ENCODE results near the gene AHCYL1.

AHCYL1 gene

GRCh38 chr1:110043016-110043415 is 58.5 kb downstream of the AHCYL1 start:
- DNase-seq = no peak

DNA sequence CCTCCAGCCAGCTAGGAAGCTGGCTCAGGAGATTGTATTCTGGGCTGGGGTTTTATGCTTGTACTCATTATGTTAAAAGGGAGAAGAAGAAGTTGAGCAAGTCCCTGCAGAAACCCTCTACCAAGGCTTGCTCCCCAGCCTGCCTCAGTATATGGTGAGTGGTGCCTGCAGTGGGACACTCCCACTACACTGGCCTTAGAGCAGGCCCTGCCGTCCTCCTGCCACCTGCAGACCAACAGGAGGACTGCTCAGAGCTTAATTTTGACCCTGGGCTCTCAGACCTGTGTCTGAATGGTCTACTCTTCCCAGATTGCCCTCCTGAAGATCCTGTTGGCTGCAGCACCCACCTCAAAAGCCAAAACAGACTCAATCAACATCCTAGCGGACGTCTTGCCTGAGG is 62.9 kb downstream of the AHCYL1 start:
- no peak for DNase-seq

DNA sequence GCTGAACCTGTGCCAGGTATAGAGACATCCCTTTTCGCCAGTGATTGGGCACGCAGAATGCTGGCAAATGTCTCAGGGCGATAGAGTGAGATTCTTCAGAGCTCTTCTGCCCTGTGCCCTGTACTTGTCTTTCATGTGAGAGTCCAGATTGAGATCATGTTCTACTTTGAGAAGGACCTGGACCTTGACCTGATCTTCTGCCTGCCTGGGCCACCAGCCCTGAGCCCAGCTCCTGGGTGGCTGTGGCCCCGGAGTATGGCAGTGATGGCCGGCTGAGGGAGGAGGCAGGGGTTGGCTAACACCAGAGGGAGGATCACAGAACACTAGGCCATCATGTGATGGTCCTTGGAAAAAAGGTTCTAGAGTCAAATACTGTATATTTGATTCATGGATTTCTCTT is 63.7 kb downstream of the AHCYL1 start:
- no peak for DNase-seq

- no peak for DNase-seq
These were observed 64.5 kb downstream of the AHCYL1 start for GRCh38 chr1:110048923-110049601.

DNA sequence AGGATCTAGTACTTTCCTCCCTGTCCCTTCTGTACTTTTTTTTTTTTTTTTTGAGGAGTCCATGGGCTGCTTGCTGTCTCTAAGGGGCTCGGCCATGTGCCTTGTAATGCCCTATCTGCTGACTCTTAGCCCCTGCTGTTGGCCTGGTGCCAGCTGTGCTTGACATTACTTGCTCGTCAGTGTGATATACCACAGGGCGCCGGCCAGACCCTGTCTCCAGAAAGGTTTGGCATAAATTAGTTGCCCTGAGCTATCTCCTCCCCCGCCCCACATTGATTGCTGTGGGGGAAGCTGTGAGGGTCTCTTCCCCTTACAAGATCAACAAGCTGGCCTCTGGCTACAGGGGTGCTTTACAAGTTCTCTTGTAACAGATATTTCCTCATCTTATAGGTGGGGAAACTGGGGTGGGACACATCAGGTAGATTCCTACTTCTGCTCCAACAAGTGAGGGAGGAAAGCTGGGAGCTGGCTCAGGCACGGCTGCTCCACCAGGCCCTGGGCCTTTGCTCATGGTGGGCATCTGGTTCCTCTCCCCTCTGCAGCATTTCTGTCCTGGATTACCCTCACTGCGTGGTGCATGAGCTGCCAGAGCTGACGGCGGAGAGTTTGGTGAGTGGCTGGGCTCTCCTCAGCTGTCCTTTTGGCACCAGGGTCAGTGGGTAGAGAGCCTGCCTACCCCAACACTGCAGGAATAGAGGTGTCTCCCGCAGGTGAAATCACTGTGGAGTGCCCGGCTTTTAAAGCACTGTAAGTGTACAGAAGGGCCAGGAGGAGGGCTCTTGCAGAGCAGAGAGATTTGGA is 65.4 kb downstream of the AHCYL1 start:
- DNase-seq = no peak

GRCh38 chr1:110050602-110051261 is 66.2 kb downstream of the AHCYL1 start:
- no peak for DNase-seq

DNA sequence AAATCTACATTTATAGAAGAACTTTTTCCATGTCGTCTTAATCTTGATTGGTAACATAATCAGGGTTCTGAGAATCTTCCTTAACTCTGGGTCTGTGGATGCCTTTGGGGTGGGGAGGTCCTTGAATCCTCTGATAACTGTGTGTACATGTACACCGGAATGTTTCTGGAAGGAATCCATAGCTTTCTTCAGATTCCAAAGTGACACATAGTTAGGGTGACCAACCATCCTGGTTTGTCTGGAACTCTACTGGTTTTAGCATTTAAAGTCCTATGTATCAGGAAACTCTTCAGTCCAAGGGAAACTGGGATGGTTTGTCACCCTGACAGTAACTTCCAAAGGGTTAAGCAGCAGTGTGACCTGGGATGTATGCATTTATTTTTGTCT is 66.7 kb downstream of the AHCYL1 start:
- no peak for DNase-seq

GRCh38 chr1:110053552-110054428 is 69.2 kb downstream of the AHCYL1 start:
- peak; percentile 41 for DNase-seq

DNA sequence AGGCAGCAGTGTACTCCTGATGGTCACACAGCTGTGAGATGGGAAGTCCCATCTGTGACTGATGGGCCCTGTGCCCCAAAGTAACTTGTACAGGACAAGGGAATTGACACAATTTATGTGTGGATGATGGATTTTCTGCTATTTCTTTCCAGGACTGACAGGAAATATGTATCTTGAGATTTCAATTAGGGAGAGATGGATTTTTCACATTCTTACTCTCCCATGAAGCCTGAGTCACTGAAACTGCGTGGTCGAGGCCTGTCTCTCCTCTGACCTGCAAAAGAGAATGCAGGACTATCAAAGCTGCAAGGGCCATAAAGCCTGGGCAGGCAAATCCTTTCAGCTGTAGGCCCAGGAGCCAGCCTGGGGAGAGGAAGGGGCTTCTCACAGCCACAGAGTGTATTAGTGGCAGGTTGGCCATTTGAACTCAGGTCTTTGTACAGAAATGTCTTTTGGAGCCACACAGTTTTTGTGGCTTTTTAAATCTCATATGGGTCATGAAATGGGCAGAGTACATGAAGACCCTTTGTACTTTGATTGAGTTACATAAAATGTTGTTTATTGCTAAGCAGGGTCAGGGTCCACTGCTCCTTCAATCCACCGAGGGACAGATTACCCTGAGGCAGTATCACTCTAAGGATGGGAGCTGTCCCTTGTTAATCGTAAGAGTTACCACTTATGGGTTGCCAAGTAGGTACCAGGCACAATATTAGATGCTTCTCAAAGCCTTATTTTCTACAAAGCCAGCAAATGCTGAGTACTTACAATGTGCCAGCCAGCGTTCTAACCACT is 71.1 kb downstream of the AHCYL1 start:
- DNase-seq = no peak

DNA sequence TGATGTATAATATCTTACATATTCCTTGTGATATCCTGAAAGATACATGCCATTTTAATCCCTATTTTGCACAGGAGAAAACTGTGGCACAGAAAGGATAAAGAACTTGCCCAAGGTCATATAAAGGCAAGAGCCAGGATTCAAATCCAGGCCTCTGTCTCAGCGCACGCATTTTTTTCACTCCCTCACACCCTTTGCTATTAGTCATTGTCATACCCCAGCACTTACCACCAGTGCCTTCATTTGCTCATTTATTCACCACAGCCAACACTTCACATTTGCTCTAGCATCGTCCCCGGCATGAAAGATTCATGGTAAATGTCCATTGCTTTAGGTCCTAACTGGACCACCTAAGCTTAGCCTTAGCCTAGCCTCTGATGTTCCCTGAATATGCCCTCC is 71.7 kb downstream of the AHCYL1 start:
- DNase-seq = no peak

GRCh38 chr1:110056776-110057175 is 72.2 kb downstream of the AHCYL1 start:
- DNase-seq = no peak

GRCh38 chr1:110057963-110058518 is 73.5 kb downstream of the AHCYL1 start:
- DNase-seq = no peak

DNA sequence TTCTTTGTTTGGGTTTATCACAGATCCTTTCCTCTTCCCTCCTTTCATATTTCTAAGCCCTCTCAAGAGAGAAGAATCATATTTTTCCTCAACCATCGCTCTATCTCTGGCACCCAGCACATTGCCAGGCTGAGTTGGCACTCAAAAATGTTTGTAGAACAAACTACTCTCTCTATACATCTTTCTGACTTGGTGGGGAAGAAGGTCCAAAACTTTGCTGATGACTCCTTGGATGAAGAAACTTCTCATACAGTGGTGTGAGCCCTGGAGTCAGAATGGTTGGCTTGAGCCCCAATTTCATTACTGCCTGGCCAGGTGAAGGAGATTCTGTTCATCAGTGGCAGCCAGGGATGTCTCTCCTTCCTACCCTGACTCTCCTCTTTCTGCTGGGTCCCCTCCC is 74.0 kb downstream of the AHCYL1 start:
- DNase-seq = no peak

DNA sequence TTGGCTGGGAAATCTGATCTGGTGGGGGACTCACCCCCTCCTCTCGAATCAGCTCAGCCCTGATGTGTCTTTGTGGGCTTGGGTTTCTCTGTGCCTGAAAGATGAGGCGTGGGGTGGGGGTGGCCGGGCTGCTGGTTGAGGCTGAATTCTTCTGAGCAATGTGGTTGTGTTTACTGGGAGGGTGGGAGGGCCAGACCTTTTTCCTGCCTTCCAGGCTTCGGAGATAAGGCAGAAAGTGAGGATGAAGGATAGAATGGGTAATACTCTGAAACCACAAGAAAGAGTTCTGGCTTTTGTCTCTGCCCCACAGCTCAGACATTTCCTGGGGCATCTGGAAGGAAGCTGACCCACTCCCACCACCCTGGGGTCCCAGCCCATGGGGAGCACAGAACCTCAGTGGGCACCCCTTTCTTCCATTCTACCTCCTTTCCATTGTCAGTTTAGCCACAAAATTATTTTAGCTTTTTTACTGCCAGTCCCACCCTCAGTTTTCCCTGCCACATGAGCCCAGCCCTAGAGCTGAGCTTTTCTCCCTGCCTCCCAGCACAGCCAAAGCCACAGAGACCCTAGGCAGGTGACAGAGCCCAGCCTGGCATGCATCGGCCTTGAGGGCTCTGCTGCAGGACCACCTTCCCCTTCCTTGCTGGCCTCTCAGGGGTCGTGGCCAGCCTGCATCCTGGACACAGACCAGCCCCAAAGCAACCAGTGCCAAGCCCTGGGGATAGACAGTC is 74.7 kb downstream of the AHCYL1 start:
- no peak for DNase-seq

GRCh38 chr1:110060034-110060661 is 75.6 kb downstream of the AHCYL1 start:
- DNase-seq = peak; percentile 65

GRCh38 chr1:110060662-110061060 is 76.1 kb downstream of the AHCYL1 start:
- no peak for DNase-seq

DNA sequence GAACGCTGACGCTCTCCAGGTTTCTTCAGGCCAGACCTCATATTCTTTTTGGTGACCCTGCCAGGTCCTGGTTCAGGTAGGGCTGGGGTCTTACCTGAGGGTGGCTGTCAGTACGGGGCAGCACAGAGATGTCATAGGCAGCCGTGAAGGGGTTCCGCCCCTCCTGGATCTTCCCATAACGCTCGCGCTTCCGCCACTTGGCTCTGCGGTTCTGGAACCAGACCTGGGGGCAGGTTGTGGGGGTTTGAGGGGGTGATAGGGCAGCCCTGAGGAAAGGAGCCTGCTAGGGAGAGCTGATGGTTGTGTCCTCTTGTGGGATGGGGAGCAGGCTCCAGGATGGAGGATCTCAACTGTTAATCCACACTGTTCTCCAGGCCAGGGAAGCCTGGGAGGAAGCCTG is 76.8 kb downstream of the AHCYL1 start:
- DNase-seq = no peak

GRCh38 chr1:110062612-110063011 is 78.0 kb downstream of the AHCYL1 start:
- DNase-seq = no peak

- no peak for DNase-seq
These were observed 79.2 kb downstream of the AHCYL1 start for GRCh38 chr1:110063781-110064180.

DNA sequence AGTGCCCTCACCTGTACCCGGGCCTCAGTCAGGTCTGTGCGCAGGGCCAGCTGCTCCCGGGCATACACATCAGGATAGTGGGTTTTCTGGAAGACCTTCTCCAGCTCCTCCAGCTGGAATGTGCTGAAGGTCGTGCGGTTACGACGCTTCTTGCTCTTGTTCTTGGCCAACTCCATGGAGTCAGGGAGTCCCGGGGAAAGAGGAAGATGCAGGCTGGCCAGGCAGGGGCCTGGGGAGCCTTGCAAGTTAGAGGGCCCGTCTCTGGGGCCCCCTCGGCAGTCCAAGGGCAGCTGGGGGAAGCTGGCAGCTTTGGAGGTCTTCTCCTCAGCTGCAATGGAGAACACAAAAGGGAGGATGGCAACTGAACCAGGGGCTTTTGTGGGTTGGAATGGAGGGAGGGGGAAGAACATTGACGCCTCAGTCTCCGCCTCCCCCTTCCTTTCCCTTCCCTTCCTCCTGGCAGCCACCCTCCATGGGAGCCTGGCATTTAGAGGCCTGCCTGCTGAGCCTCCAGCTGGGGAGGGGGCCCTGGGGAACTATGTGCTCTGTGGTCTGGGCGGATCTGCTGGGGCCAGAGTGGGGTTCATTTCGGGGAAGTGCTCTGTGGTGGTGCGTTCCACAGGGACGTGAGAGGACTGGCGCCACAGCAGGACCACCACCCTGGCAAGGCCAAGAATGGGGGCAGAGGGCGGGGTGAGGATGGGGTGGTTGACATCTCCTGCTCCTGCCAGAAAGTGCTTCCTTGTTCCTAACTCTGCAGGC is 80.2 kb downstream of the AHCYL1 start:
- no peak for DNase-seq

All from RPMI8226 (cell line).